Suprapubic skin (tissue), 3 donors: Measurements from ENCODE around the gene NUDCD2.

ENCODE experiments used
- CTCF ChIP-seq, 2 donors: fragments of 200-600 bp in 1 of 2; fragments of 450-650 bp in 1 of 2; sonication (generic) in 1 of 2; IDR thresholded peaks; one replicate each; pipeline ENCODE4 v1.5.1; 2016 to 2019; ENCODE audit warnings: antibody characterized with exemption in 2 of 2, mild to moderate bottlenecking in 1 of 2, moderate library complexity in 1 of 2
- EP300 ChIP-seq: sonication (generic); formaldehyde crosslinking; IDR thresholded peaks from one replicate; pipeline ENCODE4 v1.6.1; 2017; ENCODE audit warnings: antibody characterized with exemption
- POLR2A ChIP-seq, 2 donors: fragments of 450-650 bp; IDR thresholded peaks; one replicate each; pipeline ENCODE4 v1.6.1; 2017; ENCODE audit warnings: antibody characterized with exemption in 2 of 2, mild to moderate bottlenecking in 2 of 2, moderate library complexity in 2 of 2

GRCh38 chr5:163397354-163397753 lies 62.5 kb downstream of the NUDCD2 start:
- TF ChIP-seq CTCF (IDR thresholded peaks at IDR 0.05) (no peak), POLR2A (IDR thresholded peaks at IDR 0.05) (no peak), EP300 (no peak)
